T47D (cell line): ENCODE results near the gene STPG2.

ENCODE experiments used
- DNase-seq, 2 experiments: peaks; one replicate each; pipeline versions ENCODE4 v3.0.0 to v3.0.0-alpha.2; 2011 to 2012; ENCODE audit warnings: low read depth in 1 of 2, low spot score in 1 of 2
- JUND ChIP-seq: IDR thresholded peaks from 2 replicates; pipeline ENCODE4 v1.6.1; 2012; ENCODE audit warnings: low read depth
- in situ Hi-C: cut with HindIII; loops from 2 replicates; pipeline ENCODE4 v1.10.0; 2016; ENCODE audit warnings: low sequenced_read_pairs, low pct_unique_long_range_greater_than_20kb

Gene STPG2

GRCh38 chr4:97525236-97525635 lies 618.0 kb downstream of the STPG2 start:
- in situ Hi-C loops: no loop called here
- no peak for TF ChIP-seq JUND
- DNase-seq: no peak

DNA sequence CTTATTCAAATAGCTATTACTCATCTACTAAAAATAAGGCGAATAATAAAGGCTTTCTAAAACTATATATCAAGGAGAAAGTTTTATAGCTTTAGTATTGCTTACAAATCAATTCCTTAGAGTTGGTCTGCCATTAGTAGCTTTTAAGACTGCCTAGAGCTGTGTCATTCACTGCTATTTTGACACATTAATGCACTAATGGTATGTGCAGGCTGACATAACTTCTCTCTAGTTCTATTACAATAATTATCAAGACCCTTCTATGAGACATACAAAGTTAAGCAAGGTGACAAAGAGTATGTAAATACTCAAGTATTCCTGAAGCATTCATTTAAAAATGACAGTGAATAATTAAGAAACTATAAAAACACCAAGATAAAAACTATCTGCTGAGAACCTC lies 625.3 kb downstream of the STPG2 start:
- in situ Hi-C loops: no loop called here
- no peak for TF ChIP-seq JUND
- no peak for DNase-seq

- in situ Hi-C loops: no loop called here
- DNase-seq: no peak
- no peak for TF ChIP-seq JUND
Observed at GRCh38 chr4:97513917-97514316, 629.4 kb downstream of the STPG2 start.
